Activated CD8-positive, alpha-beta memory T cell treated with anti-CD3 and anti-CD28 coated beads for 4 hours (primary cell): ENCODE data around the gene CCRL2.
A peak's percentile ranks its signal among the peaks of the same experiment; 100 is the strongest.
"Not testable (repeated sequence)": the region's sequence is repeated elsewhere in the genome, so short reads cannot be mapped to it uniquely, and the experiment has no call there.

ENCODE experiments used
- DNase-seq, 2 donors: peaks; one replicate each; pipeline ENCODE4 v3.0.0-alpha.2; 2020; ENCODE audit warnings: low read depth in 2 of 2

Gene CCRL2

GRCh38 chr3:46427916-46428833 is 21.1 kb downstream of the CCRL2 start:
- no peak for DNase-seq

- no peak for DNase-seq
Observed at GRCh38 chr3:46429250-46429649, 22.2 kb downstream of the CCRL2 start.

- DNase-seq, result no peak
Observed at GRCh38 chr3:46429671-46430070, 22.6 kb downstream of the CCRL2 start.

- DNase-seq, result not testable (repeated sequence)
Observed at GRCh38 chr3:46430879-46431278, 23.8 kb downstream of the CCRL2 start.

GRCh38 chr3:46431905-46432304 is 24.8 kb downstream of the CCRL2 start:
- DNase-seq, result not testable (repeated sequence)

GRCh38 chr3:46433118-46433517 is 26.1 kb downstream of the CCRL2 start:
- not testable (repeated sequence) for DNase-seq

GRCh38 chr3:46433841-46434240 is 26.8 kb downstream of the CCRL2 start:
- DNase-seq, result no peak

- DNase-seq, result no peak
Observed at GRCh38 chr3:46435081-46435726, 28.1 kb downstream of the CCRL2 start.

GRCh38 chr3:46438831-46439230 is 31.8 kb downstream of the CCRL2 start:
- no peak for DNase-seq

- no peak for DNase-seq
Observed at GRCh38 chr3:46440531-46441294, 33.7 kb downstream of the CCRL2 start.

GRCh38 chr3:46442576-46443530 is 35.8 kb downstream of the CCRL2 start:
- peak in 1 of 2 donors; percentile 31 for DNase-seq

- DNase-seq, result no peak
Observed at GRCh38 chr3:46447228-46447985, 40.3 kb downstream of the CCRL2 start.

- DNase-seq, result no peak
Observed at GRCh38 chr3:46448721-46449120, 41.7 kb downstream of the CCRL2 start.

GRCh38 chr3:46449755-46450552 is 42.9 kb downstream of the CCRL2 start:
- no peak for DNase-seq

GRCh38 chr3:46453526-46454208 is 46.6 kb downstream of the CCRL2 start:
- DNase-seq, result no peak

GRCh38 chr3:46454209-46454595 is 47.1 kb downstream of the CCRL2 start:
- no peak for DNase-seq

GRCh38 chr3:46454606-46455005 is 47.5 kb downstream of the CCRL2 start:
- no peak for DNase-seq

GRCh38 chr3:46455231-46456115 is 48.4 kb downstream of the CCRL2 start:
- no peak for DNase-seq
